HEK293 (cell line): Measurements from ENCODE around the gene JAML.

Experiments used
- CTCF ChIP-seq: fragments of 450-650 bp; formaldehyde crosslinking; IDR thresholded peaks from 2 replicates; pipeline ENCODE4 v1.5.1; 2016; ENCODE audit warnings: missing biosample characterization, missing genetic modification characterization
- KLF17 ChIP-seq: fragments of 450-650 bp; formaldehyde crosslinking; IDR thresholded peaks from 2 replicates; pipeline ENCODE4 v1.5.1; 2016; ENCODE audit warnings: missing biosample characterization, missing genetic modification characterization
- KLF8 ChIP-seq: fragments of 450-650 bp; formaldehyde crosslinking; IDR thresholded peaks from 2 replicates; pipeline ENCODE4 v1.5.1; 2016; ENCODE audit warnings: missing biosample characterization, missing genetic modification characterization
- PRDM1 ChIP-seq: fragments of 450-650 bp; formaldehyde crosslinking; IDR thresholded peaks from 2 replicates; pipeline ENCODE4; 2016; ENCODE audit warnings: missing biosample characterization, missing genetic modification characterization
- PRDM2 ChIP-seq: fragments of 450-650 bp; formaldehyde crosslinking; IDR thresholded peaks from 2 replicates; pipeline ENCODE4 v1.5.1; 2016; ENCODE audit warnings: missing biosample characterization, missing genetic modification characterization, borderline replicate concordance
- TSHZ1 ChIP-seq: fragments of 450-650 bp; formaldehyde crosslinking; IDR thresholded peaks from 2 replicates; pipeline ENCODE4 v1.5.1; 2016; ENCODE audit warnings: missing biosample characterization, missing genetic modification characterization, borderline replicate concordance
- ZEB2 ChIP-seq: fragments of 450-650 bp; formaldehyde crosslinking; IDR thresholded peaks from 2 replicates; pipeline ENCODE4 v1.5.1; 2016; ENCODE audit warnings: missing biosample characterization, missing genetic modification characterization
- ZNF121 ChIP-seq: fragments of 450-650 bp; formaldehyde crosslinking; IDR thresholded peaks from 2 replicates; pipeline ENCODE4 v1.5.1; 2016; ENCODE audit warnings: missing biosample characterization, missing genetic modification characterization
- ZNF133 ChIP-seq: fragments of 450-650 bp; formaldehyde crosslinking; IDR thresholded peaks from 2 replicates; pipeline ENCODE4 v1.5.1; 2016; ENCODE audit warnings: missing biosample characterization, missing genetic modification characterization
- ZNF175 ChIP-seq: fragments of 450-650 bp; formaldehyde crosslinking; IDR thresholded peaks from 2 replicates; pipeline ENCODE4 v1.5.1; 2016; ENCODE audit warnings: missing biosample characterization, missing genetic modification characterization
- ZNF184 ChIP-seq: fragments of 450-650 bp; IDR thresholded peaks from 2 replicates; pipeline ENCODE4 v1.5.1; 2018; ENCODE audit warnings: missing biosample characterization, mild to moderate bottlenecking, missing genetic modification characterization
- ZNF274 ChIP-seq, 2 experiments: fragments of 200-500 bp in 1 of 2; fragments of 450-650 bp in 1 of 2; sonication (Bioruptor generic) in 1 of 2; formaldehyde crosslinking in 1 of 2; IDR thresholded peaks; 2 replicates each; pipeline versions ENCODE4 v1.5.1 to v1.6.1; 2014 to 2016; ENCODE audit warnings: borderline replicate concordance in 1 of 2, inconsistent platforms in 1 of 2, low read length in 1 of 2, missing biosample characterization in 1 of 2, missing genetic modification characterization in 1 of 2
- ZNF449 ChIP-seq: fragments of 450-650 bp; formaldehyde crosslinking; IDR thresholded peaks from 2 replicates; pipeline ENCODE4 v1.5.1; 2017; ENCODE audit warnings: missing biosample characterization, mild to moderate bottlenecking, missing genetic modification characterization, moderate library complexity
- ZNF558 ChIP-seq: fragments of 450-650 bp; formaldehyde crosslinking; IDR thresholded peaks from 2 replicates; pipeline ENCODE4 v1.5.1; 2016; ENCODE audit warnings: missing biosample characterization, missing genetic modification characterization

- TF ChIP-seq ZNF175 (no peak), KLF8 (tag by site-specific recombination) (no peak), CTCF (tag by site-specific recombination) (no peak), KLF17 (no peak), PRDM2 (tag by site-specific recombination) (no peak), ZNF449 (tag by site-specific recombination) (no peak), PRDM1 (tag by site-specific recombination) (no peak), ZNF274 (IDR thresholded peaks at IDR 0.05; ENCODE audit: low read length) (no peak), ZNF274 (tag by site-specific recombination; IDR thresholded peaks at IDR 0.05; ENCODE audit: borderline replicate concordance) (no peak), ZNF558 (tag by site-specific recombination) (no peak), ZEB2 (tag by site-specific recombination) (no peak), ZNF133 (tag by site-specific recombination) (no peak), ZNF184 (tag by site-specific recombination) (no peak), TSHZ1 (tag by site-specific recombination) (no peak), ZNF121 (tag by site-specific recombination) (no peak)
These were observed 2.0 kb upstream of the JAML start for GRCh38 chr11:118226781-118227180.
